Loucy (cell line): ENCODE measurements around the gene NEK9.
A peak's percentile ranks its signal among the peaks of the same experiment; 100 is the strongest.

Experiments
- H2AFZ ChIP-seq: fragments of 200-600 bp; sonication (generic); 2 replicates; pipeline ENCODE4 v1.6.0; 2016; ENCODE audit warnings: antibody characterized with exemption, mild to moderate bottlenecking, low read length, moderate library complexity
- H3F3A ChIP-seq: fragments of 200-600 bp; 2 replicates; pipeline ENCODE4 v1.6.0; 2016; ENCODE audit warnings: antibody characterized with exemption, low read depth, mild to moderate bottlenecking
- H3K27me3 ChIP-seq: fragments of 200-600 bp; sonication (generic); 2 replicates; pipeline ENCODE4 v1.6.1; 2014; ENCODE audit warnings: low read length, mild to moderate bottlenecking; ENCODE audit not compliant: insufficient read depth, poor library complexity, severe bottlenecking
- H3K36me3 ChIP-seq: fragments of 200-600 bp; sonication (generic); 2 replicates; pipeline ENCODE4 v1.6.1; 2016; ENCODE audit warnings: low read length; ENCODE audit not compliant: insufficient read depth
- H3K4me1 ChIP-seq: fragments of 200-600 bp; sonication (generic); 2 replicates; pipeline ENCODE4 v1.5.1; 2014; ENCODE audit warnings: low read length, mild to moderate bottlenecking; ENCODE audit not compliant: insufficient read depth, poor library complexity, severe bottlenecking
- H3K4me2 ChIP-seq: fragments of 200-600 bp; sonication (generic); 2 replicates; pipeline ENCODE4 v1.6.0; 2014; ENCODE audit warnings: antibody characterized with exemption, low read length, low read depth, mild to moderate bottlenecking; ENCODE audit not compliant: poor library complexity, severe bottlenecking
- H3K4me3 ChIP-seq: fragments of 200-600 bp; sonication (generic); 2 replicates; pipeline ENCODE4 v1.5.1; 2014; ENCODE audit warnings: low read length, mild to moderate bottlenecking, mixed read lengths; ENCODE audit not compliant: poor library complexity, severe bottlenecking
- H3K79me2 ChIP-seq: fragments of 200-600 bp; sonication (generic); 2 replicates; pipeline ENCODE4 v1.6.1; 2014; ENCODE audit warnings: low read length; ENCODE audit not compliant: insufficient read depth
- H3K9ac ChIP-seq: fragments of 200-600 bp; sonication (generic); 2 replicates; pipeline ENCODE4 v1.6.0; 2014; ENCODE audit warnings: mild to moderate bottlenecking, low read depth, low read length, moderate library complexity; ENCODE audit not compliant: poor library complexity, severe bottlenecking
- H3K9me2 ChIP-seq: fragments of 200-600 bp; sonication (generic); replicated peaks from 2 replicates; pipeline ENCODE4 v1.6.1; 2016; ENCODE audit warnings: low read depth, low read length, mixed read lengths
- H3K9me3 ChIP-seq: fragments of 200-600 bp; sonication (generic); 2 replicates; pipeline ENCODE4 v1.6.1; 2014; ENCODE audit warnings: mild to moderate bottlenecking, antibody characterized with exemption, low read length, low read depth; ENCODE audit not compliant: insufficient read depth
- H4K20me1 ChIP-seq: fragments of 200-600 bp; sonication (generic); 2 replicates; pipeline ENCODE4 v1.6.0; 2014; ENCODE audit warnings: antibody characterized with exemption, low read length, mild to moderate bottlenecking; ENCODE audit not compliant: insufficient read depth, poor library complexity, severe bottlenecking
- EZH2phosphoT487 ChIP-seq: fragments of 200-600 bp; IDR thresholded peaks from 2 replicates; pipeline ENCODE4 v1.6.1; 2018; ENCODE audit warnings: antibody characterized with exemption, mild to moderate bottlenecking, moderate library complexity, borderline replicate concordance
- TF ChIP-seq, protein P1 (sequence below): fragments of 200-600 bp; sonication (generic); conservative IDR thresholded peaks from 2 replicates; pipeline ENCODE4 v1.5.1; 2014; ENCODE audit warnings: mild to moderate bottlenecking, antibody characterized with exemption, low read length

NEK9 gene

DNA sequence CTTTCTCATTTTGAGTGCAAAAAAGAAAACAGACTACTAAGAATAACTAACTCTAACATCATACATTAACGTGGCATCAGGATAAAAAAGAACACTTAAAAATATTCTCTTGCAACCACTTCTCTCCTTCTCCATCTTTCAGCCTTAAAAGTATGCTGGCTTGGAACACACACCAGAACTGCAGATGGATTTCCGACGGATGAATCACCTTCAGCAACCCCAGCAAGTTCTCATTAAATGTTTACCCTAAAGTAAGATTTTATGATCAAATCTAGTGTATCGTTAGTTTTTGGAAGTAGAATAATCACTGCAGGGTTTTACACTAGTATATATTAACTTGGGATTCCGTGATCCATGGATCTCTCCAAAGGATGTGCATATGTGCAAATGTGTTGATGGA is 1.2 kb downstream of the NEK9 start:
- H3K4me1 ChIP-seq, result peaks cover 32% of the 10 kb centered on the region
- no peak for TF ChIP-seq EZH2phosphoT487
- TF ChIP-seq, protein P1, sequence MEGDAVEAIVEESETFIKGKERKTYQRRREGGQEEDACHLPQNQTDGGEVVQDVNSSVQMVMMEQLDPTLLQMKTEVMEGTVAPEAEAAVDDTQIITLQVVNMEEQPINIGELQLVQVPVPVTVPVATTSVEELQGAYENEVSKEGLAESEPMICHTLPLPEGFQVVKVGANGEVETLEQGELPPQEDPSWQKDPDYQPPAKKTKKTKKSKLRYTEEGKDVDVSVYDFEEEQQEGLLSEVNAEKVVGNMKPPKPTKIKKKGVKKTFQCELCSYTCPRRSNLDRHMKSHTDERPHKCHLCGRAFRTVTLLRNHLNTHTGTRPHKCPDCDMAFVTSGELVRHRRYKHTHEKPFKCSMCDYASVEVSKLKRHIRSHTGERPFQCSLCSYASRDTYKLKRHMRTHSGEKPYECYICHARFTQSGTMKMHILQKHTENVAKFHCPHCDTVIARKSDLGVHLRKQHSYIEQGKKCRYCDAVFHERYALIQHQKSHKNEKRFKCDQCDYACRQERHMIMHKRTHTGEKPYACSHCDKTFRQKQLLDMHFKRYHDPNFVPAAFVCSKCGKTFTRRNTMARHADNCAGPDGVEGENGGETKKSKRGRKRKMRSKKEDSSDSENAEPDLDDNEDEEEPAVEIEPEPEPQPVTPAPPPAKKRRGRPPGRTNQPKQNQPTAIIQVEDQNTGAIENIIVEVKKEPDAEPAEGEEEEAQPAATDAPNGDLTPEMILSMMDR, result no peak
- H3K27me3 ChIP-seq, result no peaks in the 10 kb centered on the region

DNA sequence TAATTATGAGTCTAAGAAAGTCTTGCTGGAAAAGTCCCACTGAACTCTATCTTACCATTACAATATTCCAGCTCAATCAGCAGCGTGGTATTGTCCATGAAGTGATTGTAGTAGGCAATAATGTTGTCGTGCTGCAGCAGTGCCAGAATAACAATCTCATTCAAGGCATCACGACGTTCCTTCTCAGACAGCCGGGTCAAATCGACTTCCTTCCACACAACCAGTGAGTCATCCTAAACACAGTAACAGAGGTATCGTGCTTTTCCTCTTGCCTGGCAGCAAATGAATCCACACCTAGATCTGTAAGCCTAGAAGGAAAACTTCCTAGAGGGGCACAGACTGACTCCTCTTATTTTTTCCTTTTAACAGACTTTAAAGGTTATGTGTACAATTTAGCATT is 2.9 kb downstream of the NEK9 start:
- H3F3A ChIP-seq, result no peaks in the 10 kb centered on the region
- H3K4me3 ChIP-seq, result no peak overlapping the region
- peaks cover 34% of the 10 kb centered on the region for H3K4me1 ChIP-seq
- no peaks in the 10 kb centered on the region for H3K9me2 ChIP-seq
- 0 out of 2 replicates have a peak, but pooled peaks cover 2% of the 10 kb centered on the region for H3K36me3 ChIP-seq
- H3K9me3 ChIP-seq, result no peaks in the 10 kb centered on the region
- H3K4me2 ChIP-seq, result peak overlapping the region; percentile 94
- H3K27me3 ChIP-seq, result no peaks in the 10 kb centered on the region
- peaks cover 15% of the 10 kb centered on the region for H4K20me1 ChIP-seq
- H2AFZ ChIP-seq, result no peak overlapping the region
- no peak overlapping the region for H3K9ac ChIP-seq
- TF ChIP-seq, protein P1, result no peak
- no peak for TF ChIP-seq EZH2phosphoT487
- peaks cover 38% of the 10 kb centered on the region for H3K79me2 ChIP-seq

More for the DNA sequence above, 1.2 kb downstream of the NEK9 start:
- Histone ChIP-seq H2AFZ (no peak overlapping the region), H3K9me3 (no peaks in the 10 kb centered on the region), H3K9ac (peak overlapping the region; percentile 95), H3K36me3 (no peaks in the 10 kb centered on the region), H3K4me2 (peak overlapping the region; percentile 94), H3K9me2 (no peaks in the 10 kb centered on the region), H4K20me1 (peaks cover 15% of the 10 kb centered on the region), H3F3A (no peaks in the 10 kb centered on the region), H3K4me3 (peak overlapping the region; percentile 91), H3K79me2 (peaks cover 40% of the 10 kb centered on the region)

DNA sequence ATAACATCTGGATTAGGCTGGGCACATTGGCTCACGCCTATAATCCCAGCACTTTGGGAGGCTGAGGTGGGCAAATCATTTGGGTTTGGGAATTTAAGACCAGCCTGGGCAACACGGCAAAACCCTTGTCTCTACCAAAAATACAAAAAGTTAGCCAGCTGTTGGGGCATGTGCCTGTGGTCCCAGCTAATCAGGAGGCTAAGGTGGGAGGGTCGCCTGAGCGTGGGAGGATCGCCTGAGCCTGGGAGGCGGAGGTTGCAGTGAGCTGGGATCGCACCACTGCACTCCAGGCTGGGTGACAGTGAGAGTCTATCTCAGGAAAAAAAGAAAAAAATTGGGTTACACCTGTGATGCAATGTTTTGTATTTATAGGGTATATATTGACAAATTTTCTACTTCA is 5.3 kb downstream of the NEK9 start:
- Histone ChIP-seq H3K4me1 (peaks cover 27% of the 10 kb centered on the region), H3K4me3 (no peak overlapping the region), H3K79me2 (peaks cover 19% of the 10 kb centered on the region), H3K9ac (no peak overlapping the region), H3K9me2 (no peaks in the 10 kb centered on the region), H2AFZ (no peak overlapping the region), H3K9me3 (no peaks in the 10 kb centered on the region), H3K27me3 (no peaks in the 10 kb centered on the region), H4K20me1 (peaks cover 15% of the 10 kb centered on the region), H3K4me2 (no peak overlapping the region), H3F3A (no peaks in the 10 kb centered on the region), H3K36me3 (peaks cover 14% of the 10 kb centered on the region; the same call in 1 of the 2 replicates)
- TF ChIP-seq, protein P1, result no peak
- no peak for TF ChIP-seq EZH2phosphoT487
